Measurements from ENCODE around the gene MRPL52.
"Not testable (repeated sequence)": the region's sequence is repeated elsewhere in the genome, so short reads cannot be mapped to it uniquely, and the experiment has no call there.

MRPL52 gene

DNA sequence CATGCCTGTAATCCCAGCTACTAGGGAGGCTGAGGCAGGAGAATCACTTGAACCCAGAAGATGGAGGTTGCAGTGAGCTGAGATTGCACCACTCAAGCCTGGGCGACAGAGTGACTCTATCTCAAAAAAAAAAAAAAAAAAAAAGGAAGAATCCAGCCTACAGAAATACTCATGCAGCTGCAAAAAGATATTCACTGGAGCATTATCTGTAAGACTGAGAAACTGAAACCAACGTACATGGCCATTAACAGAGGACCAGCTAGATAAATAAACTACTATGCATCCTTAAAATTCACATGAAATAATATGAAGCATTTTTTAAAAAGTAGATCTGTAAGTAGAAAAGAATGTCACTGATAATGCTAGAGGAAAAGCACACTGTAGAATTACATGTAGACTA lies 18.0 kb upstream of the MRPL52 start:
- DNase-seq (ENCODE audit: low read depth) = no peak

- no peak for DNase-seq (ENCODE audit: low read depth)
Observed at GRCh38 chr14:22812744-22813143, 16.9 kb upstream of the MRPL52 start.

DNA sequence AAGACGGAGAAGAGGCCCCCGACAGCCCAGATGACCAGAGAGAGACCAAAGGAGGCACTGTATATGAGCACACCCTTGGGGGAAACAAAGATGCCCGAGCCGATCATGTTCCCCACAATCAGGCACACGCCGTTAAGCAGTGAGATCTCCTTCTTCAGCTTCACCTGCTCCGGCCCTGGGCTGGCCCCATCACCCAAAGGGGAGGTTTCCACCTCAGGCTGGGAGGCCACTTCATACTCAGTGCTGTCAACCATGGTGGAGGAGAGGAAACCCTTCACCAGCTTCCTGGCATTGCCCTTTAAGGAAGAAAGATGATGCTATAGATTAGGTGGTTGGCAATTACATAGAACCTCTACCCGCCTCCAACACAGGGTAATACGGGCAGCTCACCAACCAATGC lies 16.5 kb upstream of the MRPL52 start:
- DNase-seq (ENCODE audit: low read depth) = no peak

DNA sequence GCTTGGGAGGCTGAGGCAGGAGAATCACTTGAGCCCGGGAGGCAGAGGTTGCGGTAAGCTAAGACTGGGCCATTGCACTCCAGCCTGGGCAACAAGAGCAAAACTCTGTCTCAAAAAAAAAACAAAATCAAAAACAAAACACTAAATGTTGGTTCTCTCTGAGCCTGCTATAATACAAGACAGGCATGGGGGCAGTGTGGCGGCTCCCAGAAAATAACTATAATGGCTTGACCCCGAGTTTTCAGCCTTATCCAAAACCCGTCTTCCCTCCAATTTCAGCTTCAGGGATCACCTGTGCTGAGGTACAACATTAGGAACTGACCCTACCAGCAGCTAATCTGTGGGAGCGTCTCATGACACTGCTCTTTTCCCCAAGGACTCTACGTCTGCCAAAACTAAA lies 15.3 kb upstream of the MRPL52 start:
- DNase-seq (ENCODE audit: low read depth) = no peak

DNA sequence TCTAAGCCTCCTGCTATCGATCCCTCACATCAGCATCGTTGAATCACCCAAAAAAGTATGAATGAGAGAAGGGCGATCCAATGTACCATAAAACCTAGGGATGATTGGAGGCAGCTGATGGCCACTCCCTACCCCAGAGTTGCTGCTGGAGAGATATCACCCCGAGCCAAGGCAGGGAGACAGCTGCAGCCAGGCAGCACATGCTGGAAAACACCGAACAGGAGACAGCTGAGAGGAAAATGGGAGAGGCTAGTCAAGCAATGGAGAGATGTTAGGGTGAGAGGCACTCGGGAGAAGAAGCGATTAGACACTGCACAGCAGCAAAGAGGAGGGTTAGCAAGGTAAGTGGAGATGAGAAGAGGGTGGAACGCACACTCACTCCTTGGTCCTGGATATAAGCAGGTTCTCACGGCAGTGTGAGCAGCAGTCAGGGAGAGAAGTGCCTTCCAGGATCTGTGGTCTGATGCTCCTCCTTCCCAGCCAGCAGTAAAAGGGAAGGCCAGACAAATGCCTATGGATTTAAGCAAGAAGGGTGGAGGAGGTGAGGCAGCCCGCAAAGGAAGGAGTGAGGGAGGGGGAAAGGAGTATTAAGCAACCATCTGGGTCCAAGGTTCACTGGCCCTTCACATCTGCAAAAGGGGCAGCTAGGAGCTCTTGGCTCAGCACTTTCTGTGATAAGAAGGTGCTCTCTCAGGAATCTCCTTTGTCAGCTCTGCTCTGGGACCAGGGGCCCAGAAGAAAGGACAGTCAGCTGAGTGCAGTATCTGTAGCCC lies 14.6 kb upstream of the MRPL52 start, which contains the start of gene SLC7A7:
Gene SLC7A7 (minus strand): TSS at position 495 of the 773 bp plus-strand sequence. CDS start 2,037 bp downstream, outside the sequence.
- DNase-seq (ENCODE audit: low read depth) = no peak

DNA sequence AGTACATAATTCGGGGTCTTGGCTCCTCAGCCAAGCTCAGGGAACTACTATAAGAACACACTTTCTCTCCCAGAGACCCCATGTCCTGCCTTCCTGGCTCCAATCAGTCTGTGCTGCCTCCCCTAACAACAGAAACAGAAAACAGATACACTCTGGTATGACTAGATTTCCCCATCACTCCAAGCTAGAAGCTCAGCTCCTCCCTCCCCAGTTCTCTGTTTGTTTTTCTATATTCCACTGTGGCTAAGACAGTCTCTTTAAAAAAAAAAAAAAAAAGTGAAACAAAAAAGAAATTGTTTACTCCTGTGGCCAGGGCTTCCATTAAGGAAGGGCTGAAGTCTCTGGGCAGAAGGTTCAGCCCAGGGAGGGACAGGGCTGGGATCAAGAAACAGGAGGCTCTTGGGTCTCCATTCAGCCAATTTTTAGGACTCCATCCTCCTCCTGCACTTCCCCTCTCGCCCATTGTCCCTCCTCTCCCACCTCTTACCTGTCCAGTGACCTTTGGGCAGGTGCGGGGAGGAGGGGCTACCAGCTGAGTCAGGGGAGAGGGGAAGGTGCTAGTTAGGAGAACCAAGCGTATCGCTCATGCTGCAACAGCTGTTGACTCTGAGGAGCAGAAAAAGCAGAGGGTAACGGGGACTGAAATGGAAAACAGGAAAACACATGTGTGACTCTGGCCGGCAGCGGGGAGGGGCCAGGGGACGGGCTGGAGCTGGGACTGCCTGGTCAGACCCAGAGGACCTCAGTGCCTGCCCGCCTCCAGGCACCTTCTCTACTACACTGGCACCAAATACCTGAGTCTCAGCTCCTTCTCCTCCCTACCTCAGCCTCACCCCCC lies 10.3 kb upstream of the MRPL52 start:
- DNase-seq (ENCODE audit: low read depth) = no peak

DNA sequence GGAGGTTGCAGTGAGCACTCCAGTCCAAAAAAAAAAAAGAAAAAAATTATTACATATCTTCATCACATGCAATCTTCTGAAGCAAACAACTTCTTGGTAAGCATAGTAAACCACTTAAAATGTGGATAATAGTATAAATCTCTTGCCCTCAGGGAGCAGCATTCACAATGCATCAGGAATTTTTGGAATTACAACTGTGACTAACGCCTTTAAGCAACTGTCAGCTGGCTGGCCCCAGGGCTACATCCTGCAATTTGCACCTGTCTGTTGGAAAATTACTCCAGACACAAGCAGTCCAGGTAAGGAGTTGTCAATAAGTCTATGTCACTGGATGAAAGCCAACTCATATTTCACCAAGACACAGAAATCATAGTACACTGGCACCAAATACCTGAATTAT lies 9.0 kb upstream of the MRPL52 start:
- no peak for DNase-seq (ENCODE audit: low read depth)

GRCh38 chr14:22821193-22822015 lies 8.3 kb upstream of the MRPL52 start:
- DNase-seq (ENCODE audit: low read depth) = no peak

- no peak for DNase-seq (ENCODE audit: low read depth)
Observed at GRCh38 chr14:22822016-22822570, 7.6 kb upstream of the MRPL52 start.

GRCh38 chr14:22822571-22823098 lies 7.1 kb upstream of the MRPL52 start:
- peak; percentile 51 for DNase-seq (ENCODE audit: low read depth)

- no peak for DNase-seq (ENCODE audit: low read depth)
Observed at GRCh38 chr14:22824711-22825359, 4.9 kb upstream of the MRPL52 start.

GRCh38 chr14:22829076-22829660 lies 519 bp upstream of the MRPL52 start:
- DNase-seq (ENCODE audit: low read depth) = not testable (repeated sequence)

GRCh38 chr14:22830443-22831010 lies 840 bp downstream of the MRPL52 start:
- no peak for DNase-seq (ENCODE audit: low read depth)

GRCh38 chr14:22835505-22835904 lies 5.8 kb downstream of the MRPL52 start:
- no peak for DNase-seq (ENCODE audit: low read depth)

DNA sequence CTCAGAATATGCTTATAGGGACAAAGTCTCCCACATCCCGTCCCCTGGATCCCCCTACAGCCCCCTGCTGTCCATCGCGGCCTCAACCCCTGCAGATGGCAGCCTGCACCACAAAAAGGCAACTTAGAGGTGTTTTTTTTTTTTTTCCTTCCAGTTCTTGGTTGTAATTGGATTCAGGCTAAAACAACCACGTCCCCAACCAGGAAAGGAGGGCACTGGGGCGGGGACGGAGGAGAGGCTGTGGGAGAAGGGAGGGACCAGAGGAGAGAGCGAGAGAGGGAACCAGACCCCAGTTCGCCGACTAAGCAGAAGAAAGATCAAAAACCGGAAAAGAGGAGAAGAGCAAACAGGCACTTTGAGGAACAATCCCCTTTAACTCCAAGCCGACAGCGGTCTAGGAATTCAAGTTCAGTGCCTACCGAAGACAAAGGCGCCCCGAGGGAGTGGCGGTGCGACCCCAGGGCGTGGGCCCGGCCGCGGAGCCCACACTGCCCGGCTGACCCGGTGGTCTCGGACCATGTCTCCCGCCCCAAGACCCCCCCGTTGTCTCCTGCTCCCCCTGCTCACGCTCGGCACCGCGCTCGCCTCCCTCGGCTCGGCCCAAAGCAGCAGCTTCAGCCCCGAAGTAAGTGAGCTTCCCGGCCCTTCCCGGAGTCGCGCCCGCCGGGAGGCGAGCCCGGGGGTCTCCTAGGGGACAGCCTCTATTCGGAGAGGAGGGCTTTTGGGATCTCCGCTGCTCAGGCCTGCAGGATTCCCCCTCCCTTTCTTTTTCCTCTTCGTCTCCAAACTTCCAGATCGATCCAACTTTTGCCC lies 6.8 kb downstream of the MRPL52 start, which contains the start of gene MMP14:
Gene MMP14 (plus strand): TSS at position 285 of the 813 bp plus-strand sequence. CDS start 233 bp downstream, at position 518.
- DNase-seq (ENCODE audit: low read depth) = no peak

DNA sequence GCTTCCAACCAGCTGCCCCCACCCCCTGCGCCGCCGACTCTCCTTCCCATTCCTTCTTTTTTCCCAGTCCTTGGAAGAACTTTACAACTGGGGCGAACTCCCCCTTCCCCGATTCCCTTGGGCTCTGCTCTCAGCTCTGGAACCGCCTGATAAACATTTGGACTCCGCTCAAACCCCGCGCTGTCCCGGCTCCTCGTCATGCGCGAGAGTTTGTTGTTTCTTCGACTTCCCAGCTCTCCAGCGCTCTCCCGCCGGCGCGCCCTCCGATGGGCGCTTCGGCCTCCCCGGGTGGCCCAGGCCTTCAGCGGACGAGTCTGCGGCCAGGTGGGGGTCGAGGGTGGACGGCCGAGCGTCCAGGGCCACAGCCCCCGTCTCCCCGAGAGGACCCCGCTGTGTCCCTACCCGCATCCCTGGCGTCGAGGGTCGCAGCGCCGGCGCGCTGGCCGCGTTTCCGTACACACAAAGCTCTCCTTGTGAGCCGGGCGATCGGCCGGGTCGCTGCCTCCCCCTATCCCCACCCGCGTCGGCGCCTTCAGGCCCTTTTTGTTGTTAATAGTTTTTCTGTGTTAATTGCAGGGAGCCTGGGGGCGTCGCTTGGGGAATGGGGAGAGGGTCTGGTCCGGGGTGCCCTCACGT lies 7.5 kb downstream of the MRPL52 start:
- no peak for DNase-seq (ENCODE audit: low read depth)

DNA sequence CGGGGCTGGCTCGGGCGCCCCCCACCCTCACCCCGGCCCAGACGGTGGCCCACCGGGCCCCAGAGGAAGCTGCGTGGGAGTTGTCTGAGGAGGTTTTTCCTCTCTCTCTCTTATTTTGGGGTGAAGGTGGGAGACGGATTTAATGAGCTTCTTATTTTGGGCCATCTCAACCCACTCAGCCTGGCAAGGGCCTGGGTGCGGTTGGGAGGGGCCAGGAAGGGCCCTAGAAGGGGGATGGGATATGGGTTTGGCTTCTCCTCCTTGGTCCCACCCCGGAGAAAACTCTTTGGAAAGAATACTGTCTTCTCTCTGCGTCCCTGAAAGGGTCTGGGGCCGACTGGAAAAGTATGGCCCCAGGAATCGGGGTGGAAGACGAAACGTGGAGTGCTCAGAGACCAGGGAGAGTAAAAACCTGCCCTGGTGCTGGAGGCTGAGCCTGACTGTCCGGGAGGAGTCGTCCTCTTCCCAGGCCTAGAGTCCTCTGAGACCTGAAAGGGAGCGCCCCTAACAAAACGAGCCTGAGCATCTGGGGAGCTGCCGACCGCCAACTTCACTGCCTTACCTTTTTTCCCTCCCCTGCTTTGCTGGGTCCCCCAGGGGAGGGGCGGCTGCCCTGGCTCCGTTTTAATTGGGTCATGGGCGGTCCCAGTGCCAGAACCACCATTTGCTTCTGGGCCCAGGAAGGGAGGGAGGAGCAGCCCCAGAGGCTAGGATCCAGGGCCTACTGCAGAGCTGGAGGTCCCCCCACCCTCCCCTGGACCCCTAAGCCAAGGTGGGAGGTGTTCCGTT lies 8.3 kb downstream of the MRPL52 start:
- DNase-seq (ENCODE audit: low read depth) = no peak

- no peak for DNase-seq (ENCODE audit: low read depth)
Observed at GRCh38 chr14:22838631-22839041, 8.9 kb downstream of the MRPL52 start.

Measured in stimulated activated CD4-positive, alpha-beta T cell treated with anti-CD3 and anti-CD28 coated beads, Interleukin-2, amount 100 ng/mL, for 4 hours (primary cell).